AG08396 (cell line): Measurements from ENCODE around the gene STEAP1B.
A peak's percentile ranks its signal among the peaks of the same experiment; 100 is the strongest.
"Not testable (repeated sequence)": the region's sequence is repeated elsewhere in the genome, so short reads cannot be mapped to it uniquely, and the experiment has no call there.

ENCODE experiments used
- DNase-seq: peaks from one replicate; pipeline ENCODE4 v3.0.0; 2012; ENCODE audit warnings: low spot score, mixed read lengths

Gene STEAP1B

DNA sequence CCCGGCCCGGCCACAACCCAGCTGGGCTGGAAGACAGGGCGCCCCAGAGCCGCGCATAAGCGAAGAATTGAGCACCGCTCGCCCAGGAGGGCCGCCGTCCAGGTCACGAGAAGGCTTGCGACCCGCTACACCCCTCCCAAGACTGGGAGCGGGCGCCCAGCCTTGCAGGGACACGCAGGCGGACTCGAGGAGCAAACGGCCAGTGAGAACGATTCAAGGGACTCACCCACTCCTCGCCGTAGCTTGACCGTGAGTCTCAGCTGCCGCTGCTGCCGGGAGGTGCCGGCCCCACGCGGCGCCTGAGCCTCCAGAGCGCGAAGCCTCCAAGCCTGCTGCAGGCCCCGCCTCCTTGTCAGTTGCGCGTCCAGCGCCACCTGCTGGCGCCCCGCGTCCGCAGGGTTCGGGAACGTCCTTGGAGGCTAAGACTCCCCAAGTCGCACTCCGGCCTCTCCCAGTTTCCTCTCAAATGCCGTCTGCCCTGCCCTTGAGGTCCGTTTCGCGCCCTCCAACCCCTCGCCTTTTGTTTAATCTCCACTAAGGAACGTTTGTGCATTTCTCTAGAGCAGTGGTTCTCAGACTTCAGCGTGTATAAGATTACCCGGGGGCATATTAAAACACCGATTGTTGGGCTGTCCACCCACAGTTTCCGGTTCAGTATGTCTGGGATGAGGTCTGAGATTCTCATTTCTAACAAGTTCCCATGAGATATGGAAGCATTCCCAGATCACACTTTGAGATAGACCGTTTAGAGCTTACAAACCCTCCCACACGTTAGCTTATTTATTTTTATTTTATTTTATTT is at the start of gene STEAP1B:
STEAP1B (minus strand) TSS at position 301 of the 802 bp plus-strand sequence. CDS start 5,333 bp downstream, outside the sequence.
- peak; percentile 66 for DNase-seq

DNA sequence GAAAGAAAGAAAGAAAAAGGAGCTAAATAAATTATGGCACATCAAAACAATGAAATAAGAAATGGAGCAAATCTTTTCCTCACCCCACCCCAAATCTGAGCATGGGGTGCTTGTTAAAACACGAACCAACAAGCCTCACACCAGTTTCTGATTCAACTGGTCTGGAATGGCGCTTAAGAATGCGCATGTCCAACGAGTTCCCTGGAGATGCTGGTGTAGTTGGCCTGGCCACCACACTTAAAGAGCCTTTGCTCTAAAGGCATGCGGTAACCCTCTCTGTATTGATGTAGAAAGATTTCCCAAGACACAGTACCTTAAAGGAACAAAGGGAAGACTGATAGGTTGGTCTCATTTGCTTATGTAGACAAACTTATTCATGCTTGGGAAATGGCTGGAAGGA is 49.1 kb upstream of the STEAP1B start:
- DNase-seq: no peak

DNA sequence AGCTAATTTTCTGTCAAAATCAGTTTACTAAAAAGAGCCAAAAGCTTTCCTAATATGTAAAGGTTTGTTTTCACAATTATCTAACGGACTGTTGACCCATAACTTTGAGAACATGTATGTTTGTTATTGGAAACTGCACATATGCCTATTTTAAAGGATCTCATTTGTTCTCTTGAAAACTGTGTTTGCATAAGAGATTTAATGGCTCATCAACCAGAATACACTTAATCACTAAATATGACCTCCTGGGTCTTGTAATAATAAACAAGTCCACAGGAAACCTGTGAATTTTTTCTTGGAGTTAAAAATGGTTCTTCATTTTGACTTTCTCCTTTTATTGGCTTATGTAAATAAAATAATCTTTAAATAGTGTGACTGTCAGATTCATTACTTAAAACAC is 48.3 kb upstream of the STEAP1B start:
- no peak for DNase-seq

DNA sequence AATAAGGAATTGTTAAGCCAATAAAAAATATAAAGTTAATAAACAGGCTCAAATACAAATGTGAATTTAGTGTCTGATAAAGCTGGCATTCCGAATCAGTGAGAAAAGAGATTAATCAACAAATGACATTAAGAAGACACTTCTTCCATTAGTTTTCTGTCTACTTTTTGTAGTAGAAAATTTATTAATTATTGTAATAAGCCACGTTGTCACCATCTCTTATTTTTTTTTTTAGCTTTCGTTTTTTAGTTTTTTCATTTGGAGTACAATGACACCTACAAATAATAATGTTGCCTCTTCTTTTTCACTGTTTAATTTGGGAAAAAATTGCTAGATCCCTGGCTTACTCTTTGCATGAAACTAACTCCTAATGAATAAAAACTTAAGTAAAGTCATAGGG is 46.8 kb upstream of the STEAP1B start:
- DNase-seq: no peak

DNA sequence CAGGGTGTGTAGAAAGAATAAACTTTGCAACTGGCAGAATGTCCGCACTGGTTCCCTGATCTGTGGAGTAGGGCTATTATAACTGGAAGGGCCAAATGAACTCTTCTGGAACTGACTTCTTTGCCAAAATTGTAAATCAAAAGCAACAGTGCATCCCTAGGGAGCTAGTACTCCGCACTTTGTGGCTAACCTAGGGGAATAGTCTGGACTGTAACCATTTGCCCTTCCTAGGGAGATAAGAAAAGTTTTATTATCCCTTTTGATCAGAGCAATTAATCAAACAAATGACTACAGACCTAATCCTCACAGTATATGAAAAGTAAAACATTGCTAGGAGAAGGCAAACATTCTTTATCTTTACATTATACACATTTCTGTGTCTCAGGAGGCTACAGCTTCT is 45.5 kb upstream of the STEAP1B start:
- no peak for DNase-seq

DNA sequence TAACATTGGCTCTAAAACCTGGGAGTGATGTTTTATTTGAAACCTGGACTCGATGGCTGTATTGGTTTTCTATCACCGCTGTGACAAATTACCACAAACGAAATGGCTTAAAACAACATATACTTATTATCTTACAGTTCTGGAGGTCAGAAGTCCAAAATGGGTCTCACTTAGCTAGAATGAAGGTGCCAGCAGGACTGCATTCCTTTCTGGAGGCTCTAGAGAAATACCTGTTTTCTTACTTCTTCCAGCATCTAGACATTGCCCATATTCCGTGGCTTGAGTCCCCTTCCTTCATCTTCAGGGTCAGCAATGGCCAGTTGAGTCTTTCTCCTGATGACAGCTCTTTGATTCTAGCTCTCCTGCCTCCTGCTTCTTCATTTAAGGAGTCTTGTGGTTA is 44.3 kb upstream of the STEAP1B start:
- no peak for DNase-seq

DNA sequence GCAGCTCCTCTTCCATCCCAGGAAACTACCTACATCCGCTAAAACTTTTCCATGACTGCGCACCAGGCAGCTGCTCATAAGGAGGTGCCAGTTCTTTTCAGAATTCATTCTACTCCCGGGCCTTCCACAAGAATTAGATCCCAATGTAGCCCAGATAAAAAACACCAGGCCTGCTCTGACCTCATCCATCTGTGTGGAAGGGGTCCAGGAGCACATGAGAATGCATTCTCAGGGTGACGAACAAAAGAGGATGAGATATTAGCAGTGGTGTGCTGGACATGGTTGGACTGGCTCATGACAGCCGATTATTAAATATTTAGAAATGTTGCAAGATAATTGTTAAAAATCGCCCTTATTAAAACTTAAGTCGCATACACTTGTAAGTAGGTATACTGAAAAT is 43.2 kb upstream of the STEAP1B start:
- DNase-seq: no peak

DNA sequence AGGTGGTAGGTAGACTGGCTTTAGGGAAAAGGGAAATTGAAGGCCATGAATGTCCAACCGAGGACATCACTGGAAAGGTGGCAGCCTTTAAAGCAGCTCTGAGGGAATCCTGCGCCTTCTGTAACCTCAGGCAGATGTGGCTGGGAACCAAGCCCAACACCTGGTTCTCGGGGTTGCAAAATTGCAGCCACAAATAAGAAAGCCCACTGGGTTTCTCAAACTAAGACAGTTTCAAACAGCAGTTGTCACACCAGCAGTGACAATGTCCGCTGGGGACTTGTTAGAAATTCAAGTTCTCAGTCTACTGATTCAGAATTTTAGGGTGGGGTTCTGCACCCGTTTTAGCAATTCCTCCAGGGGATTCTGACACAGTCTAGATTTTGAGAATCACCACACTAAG is 42.7 kb upstream of the STEAP1B start:
- no peak for DNase-seq

DNA sequence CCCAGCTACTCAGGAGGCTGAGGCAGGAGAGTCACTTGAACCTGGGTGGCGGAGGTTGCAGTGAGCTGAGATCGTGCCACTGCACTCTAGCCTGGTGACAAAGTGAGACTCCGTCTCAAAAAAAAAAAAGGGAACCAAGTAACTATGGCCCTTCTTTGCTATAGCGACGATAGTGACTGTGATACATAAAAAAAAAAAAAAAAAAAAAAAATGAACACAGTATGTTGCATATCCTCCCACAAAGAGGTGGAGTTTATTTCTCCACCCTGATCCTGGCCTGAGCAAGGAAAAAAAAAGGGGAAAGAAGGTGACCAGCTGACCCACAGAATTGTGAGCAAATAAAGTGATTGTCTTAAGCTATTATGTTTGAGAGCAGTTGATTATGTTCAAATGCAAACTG is 42.3 kb upstream of the STEAP1B start:
- DNase-seq: no peak

DNA sequence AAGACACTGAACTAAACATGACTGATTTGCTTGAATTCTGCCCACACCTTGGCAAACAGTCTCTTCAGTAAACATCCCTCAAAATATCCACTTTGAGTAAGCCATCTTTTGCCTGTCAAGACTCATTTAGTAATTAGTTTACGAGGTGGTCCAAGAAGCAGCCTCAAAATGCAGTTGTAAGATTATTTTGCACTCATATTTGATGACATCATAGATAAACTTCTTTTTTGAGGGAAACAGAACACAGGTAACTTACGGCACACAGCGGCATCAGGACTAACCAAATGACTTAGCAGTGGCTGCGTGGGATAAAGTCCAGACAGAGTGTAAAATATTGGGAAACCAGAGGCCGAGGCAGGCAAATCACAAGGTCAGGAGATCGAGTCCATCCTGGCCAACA is 41.8 kb upstream of the STEAP1B start:
- no peak for DNase-seq

DNA sequence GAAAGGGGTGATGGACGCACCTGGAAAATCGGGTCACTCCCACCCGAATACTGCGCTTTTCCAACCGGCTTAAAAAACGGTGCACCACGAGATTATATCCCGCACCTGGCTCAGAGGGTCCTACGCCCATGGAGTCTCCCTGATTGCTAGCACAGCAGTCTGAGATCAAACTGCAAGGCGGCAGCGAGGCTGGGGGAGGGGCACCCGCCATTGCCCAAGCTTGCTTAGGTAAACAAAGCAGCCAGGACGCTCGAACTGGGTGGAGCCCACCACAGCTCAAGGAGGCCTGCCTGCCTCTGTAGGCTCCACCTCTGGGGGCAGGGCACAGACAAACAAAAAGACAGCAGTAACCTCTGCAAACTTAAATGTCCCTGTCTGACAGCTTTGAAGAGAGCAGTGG is 28.5 kb upstream of the STEAP1B start:
- not testable (repeated sequence) for DNase-seq

DNA sequence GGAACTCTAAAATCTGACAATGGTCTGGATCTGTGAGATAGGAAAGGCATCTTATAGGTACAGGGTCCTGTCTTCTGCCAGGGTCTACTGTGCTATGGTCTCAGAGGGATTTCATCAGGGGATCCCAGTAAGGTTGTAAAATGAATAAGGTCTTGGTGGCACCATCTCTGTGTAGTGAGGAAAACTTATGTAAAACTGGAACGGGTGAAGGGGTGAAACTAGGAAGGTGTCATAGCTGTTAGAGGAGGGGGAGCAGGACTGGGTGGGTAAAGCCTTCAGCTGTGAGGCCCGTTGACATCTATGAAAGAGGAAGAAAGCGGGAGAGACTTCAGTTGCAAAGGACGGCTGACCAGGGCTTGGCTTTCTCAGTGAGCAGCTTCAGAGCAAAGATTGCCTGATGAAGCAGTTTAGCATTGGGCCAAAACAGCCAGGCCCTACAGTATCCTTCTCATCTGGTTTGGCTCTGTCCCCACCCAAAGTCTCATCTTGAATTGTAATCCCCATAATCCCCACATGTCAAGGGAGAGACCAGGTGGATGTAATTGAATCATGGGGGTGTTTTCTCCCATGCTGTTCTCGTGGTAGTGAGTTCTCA is 24.5 kb upstream of the STEAP1B start:
- DNase-seq: not testable (repeated sequence)

DNA sequence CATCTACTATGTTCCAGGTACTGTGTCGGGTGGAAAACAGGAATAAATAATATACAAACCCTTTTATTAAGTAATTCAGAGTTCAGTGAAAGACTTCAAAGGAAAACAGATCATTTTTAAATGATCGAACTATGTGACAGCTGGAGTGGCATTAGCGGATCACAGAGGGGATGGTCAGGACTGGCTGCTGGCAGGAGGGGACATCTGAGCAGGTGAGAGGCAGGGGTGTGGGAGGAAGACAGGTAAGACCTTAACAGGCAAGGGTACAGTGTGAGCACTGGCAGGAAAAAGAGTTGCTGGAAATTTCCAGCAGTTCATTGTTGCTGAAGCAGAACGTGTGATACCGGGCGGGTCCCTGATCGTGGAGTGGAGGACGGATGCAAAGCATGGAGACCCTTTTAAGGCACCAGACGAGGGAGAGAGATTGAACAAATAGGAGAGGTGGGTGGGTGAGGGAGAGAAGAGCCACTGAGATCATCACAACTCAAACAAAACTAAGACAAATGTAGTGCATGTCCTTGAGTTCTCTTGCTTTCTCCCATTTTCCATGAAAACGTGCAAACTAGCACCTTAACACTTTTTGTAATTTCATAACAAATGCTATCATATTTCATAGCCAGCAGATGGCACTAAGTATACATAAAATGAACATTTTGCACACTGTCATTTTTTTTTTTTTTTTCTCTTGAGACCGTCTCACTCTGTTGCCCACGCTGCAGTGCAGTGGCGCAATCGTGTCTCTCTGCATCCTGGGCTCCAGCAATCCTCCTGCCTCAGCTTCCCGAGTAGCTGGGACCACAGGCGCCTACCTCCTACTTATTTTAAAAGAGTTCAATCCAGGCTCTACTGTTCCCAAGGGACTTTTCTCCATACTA is 23.7 kb upstream of the STEAP1B start:
- not testable (repeated sequence) for DNase-seq

DNA sequence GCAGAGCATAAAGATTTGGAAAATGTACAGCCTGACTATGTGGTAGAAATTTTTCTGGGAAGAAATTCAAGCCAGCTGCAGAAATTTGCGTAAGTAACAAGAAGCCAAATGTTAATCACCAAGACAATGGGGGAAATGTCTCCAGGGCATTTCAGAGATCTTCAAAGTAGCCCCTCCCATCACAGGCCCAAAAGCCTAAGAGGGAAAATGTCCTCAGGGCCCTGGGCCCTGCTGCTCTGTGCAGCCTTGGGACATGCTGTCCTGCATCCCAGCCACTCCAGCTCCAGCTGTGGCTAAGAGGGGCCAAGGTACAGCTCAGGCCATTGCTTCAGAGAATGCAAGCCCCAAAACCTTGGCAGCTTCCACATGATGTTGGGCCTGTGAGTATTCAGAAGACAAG is 19.6 kb upstream of the STEAP1B start:
- not testable (repeated sequence) for DNase-seq

DNA sequence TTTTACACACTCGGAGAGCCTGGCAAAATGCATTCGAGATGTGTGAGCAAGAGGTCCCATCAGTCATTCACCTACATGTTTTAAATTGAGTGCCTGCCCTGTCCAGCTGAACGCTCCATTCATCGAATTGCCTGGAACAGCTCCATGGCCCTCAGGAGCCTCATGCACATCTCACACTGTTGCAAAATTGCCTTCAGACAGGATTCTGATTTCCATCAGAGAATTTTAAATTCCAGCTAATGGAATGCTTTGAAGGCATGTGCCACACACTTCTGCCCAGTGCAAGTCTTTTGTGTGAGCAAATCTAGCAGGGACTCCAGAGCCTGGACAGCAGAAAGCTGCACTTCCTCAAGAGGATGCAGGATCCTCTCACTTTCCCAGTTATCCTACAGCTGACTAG is 17.0 kb upstream of the STEAP1B start:
- DNase-seq: not testable (repeated sequence)

DNA sequence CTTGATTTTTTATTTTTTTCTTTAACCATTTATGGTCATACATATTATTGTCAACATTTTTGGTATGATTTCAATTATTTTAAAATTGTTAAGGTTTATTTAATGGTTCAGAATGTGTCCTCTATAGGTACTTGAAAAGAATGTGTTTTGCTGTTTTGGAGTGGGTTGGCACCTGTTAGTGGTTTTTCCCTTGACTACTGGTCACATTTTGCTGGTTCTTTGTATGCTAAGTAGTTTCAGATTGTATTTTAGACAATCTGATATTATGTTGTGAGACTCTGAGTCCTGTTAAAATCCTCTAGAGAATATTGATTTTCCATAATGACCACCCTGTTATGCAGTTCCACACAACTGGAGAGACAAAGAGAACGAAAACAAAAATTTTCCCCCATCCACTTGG is 15.0 kb upstream of the STEAP1B start:
- DNase-seq: not testable (repeated sequence)

DNA sequence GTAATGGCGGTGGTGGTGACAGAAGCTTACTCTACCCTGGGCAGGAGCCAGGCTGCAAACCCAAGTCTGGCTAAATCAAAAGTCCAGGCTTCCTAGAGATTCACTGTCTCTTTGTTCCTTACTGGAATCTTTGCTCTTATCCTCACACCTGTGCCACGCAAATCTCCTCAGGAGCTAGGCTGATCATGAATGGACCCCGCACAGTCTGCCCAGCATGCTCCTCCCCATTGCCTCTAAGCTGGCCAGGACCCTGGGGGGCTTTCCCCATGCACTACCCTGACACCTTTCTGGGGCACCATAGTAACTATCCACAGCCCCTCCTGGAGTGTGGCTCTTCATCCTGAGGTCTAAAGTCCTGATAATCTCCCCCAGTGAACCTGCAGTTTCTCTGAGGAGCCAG is 7.3 kb upstream of the STEAP1B start:
- DNase-seq: not testable (repeated sequence)

DNA sequence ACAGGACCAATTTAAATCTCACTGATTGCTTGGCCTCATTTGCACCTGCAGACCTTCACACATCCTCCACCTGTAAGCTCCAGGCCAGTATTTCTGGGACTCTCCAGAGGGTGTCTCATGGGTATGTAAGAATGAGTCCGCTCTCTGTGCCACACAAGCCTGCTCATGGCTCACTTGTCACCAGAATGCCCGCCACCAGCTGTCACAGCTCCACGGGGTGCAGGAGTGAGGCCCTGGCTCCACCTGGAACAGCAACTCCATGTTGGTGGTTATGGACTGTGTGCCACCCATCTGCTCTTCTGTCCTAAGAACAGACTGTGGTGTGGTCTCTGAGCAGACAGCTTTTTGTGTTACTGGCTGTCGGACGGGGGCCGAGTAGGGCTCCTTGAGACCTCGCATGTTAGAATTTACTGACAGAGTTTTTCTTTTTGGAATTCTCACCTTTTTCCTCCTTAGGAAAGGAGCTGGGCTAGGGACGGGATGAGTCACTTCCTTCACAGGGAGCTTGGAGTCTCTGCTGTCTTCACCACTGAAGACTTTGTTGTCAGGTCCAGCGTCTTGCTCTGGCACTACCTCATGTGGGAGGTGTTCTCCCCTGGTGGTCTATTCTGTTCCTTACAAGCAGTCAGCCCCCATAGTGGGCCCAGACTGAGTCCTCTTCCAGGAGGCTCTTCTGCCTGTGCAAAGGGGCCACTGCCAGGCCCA is 6.5 kb upstream of the STEAP1B start:
- DNase-seq: not testable (repeated sequence)

DNA sequence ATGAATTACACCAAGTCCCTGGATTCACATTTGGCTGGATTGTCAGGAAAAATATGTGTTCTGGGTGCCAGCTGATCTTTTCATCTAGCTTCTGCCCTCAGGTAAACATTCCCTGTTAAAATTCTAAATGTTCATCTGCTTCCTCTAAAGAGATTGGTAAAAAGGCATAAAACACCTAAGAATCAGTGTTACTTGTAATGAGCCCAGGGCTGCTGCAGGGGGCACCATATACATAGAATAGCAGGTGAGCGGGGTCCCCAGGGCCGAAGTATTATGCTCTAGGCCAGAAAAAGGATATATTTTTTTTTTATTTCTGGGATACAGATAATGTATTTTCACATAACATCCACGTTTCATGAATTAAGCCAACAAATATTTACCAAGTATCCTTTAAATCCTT is 4.5 kb upstream of the STEAP1B start:
- DNase-seq: not testable (repeated sequence)

DNA sequence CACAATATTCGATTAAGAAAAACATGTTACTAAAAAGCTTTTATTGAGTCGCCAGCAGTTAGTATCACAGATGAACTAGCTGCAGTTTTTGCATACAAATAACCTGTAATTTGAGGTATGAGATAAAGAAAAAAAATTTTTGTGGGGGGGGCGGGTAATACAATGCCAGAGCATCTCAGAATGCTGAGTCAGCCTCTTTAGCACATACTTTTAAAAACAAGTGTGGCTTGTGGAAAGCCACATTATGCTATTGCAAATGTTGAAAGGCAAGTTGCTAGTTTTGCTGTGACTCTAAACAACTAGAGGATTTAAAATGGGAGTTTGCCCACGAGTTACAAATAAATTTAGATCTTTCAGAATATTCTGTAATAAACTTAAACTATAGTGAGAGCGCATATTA is 2.1 kb upstream of the STEAP1B start:
- DNase-seq: not testable (repeated sequence)

DNA sequence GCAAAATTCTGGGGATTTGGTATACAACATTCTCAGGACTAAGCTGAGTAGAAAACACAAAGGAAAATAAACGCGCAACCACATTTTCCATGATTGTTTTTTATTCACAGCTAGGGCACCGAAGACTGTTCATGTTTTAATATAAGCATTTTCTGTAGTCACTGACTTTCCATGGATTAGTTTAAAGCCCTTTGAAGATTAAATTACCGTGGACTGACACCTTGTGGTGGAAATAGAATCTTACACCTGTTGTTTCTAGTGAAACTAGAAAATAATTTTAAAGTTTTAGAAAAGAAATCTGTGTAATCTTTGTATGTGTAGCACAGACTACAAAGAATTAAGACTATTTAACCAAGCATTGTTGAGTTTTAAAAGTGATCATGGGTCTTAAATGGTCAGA is 1.3 kb upstream of the STEAP1B start:
- DNase-seq: not testable (repeated sequence)

DNA sequence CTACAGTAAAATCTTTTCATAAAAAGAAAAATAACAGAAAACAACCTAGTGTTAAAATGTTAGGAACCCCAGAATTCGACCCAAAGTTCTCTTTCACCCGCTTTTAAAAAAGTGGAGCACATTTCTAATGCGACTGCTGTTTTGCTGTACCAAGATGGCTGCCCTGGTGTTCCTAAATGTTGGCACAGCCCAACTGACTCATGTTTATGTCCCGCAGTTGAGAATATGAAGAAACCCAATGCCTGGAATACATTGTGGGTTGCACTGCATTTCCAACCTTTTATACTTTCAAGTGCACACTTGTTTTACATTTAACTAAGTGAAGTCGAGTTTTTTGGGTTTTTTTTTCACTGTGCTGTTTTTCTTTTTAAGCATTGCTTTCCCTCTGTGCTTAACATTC is 944 bp downstream of the STEAP1B start:
- DNase-seq: no peak
